ENCODE measurements around the gene C19orf85.
A peak's percentile ranks its signal among the peaks of the same experiment; 100 is the strongest.
"Not testable (repeated sequence)": the region's sequence is repeated elsewhere in the genome, so short reads cannot be mapped to it uniquely, and the experiment has no call there.

C19orf85 gene

GRCh38 chr19:55436847-55437246, 27.7 kb downstream of the C19orf85 start:
- no peak for DNase-seq

GRCh38 chr19:55435020-55435419, 29.5 kb downstream of the C19orf85 start:
- DNase-seq: no peak

GRCh38 chr19:55434356-55434919, 30.1 kb downstream of the C19orf85 start:
- no peak for DNase-seq

DNA sequence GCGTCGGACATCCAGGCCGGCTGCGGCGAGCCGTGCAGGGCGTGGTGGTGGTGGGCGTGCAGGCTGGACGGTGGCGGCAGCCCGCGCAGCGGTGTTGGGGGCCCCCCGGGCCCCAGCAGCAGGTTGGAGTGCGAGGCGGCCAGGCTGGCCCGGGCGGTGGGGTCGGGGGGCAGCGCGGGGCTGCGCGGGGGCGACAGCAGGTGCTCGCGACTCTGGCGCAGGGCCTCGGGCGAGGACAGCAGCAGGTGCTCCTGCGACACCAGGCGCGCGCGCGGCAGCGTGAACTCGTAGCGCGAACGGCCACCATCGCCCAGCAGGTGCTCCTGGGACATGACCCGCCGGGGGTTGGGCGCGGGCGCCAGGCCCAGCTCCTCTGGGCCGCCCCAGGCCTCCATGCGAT, 31.3 kb downstream of the C19orf85 start:
- no peak for DNase-seq

- no peak for DNase-seq
These were observed 32.2 kb downstream of the C19orf85 start for GRCh38 chr19:55432241-55432959.

- DNase-seq: peak; percentile 25
These were observed 33.4 kb downstream of the C19orf85 start for GRCh38 chr19:55431183-55431582.

DNA sequence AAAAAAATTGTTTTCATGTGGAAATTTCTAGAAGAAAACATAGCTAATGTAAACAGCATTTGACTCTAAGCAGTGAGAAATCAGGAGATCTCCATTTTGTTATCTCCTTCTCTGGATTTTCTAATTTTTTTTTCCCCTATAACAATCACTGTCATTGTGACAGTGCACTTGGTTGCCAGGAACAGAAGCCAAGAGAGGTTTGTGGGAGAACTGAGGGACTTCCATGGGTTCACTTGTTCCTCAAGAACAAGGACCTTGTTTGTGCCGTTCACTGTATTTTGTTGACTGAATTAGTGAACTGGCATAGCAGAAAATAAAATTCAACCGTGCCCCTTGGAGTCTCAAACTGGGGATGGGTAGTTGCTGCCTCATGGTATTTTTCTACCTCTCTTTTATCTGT, 38.5 kb downstream of the C19orf85 start:
- no peak for DNase-seq

DNA sequence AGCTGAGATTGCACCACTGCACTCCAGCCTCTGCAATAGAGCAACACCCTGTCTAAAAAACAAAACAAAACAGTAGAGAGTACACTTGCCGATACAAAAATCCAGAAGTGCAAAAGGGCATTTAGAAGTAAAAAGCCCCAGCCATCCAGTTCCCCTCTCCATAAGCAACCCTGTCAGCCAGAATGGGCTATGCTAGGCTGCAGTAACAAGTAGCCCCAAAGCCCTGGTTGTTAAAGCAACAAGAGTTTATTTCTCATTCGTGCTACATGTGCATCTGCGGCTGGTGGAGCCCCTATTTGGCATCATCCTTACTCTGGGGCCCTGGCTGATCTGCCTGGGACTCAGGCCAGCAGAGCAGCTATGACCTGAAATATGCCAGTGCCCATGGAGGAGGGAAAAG, 40.0 kb downstream of the C19orf85 start:
- no peak for DNase-seq

DNA sequence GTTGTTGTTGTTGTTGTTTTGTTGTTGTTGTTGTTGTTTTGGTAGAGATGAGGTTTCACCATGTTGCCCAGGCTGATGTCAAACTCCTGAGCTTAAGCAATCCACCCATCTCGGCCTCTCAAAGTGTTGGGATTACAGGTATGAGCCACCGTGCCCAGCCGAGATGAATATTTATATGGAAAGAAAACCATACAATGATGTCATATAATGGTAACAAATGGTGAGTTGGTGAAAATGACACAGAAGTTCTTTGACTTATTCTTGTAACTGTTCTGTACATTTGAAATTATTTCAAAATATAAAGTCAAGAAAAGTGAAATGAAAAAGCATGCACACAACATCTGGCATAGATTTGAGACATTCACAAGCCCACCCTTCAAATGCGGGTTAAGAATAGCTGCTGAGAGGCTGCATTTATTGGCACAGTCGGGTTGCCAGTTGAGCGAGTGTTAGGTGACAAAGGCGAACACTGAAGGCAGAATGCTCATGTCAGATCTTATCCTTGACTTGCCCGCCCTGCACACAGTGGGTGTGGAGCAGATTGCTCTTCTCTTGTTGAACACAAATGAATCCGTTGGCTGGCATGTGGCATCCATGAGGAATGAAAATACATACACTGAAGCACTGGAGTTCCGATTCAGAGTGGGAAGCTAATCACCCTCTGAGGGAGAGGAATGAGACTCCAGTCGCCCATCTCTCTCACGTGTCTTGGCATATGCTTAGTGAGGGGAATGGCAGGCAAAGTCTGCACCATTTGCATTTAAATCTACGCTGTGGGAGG, 41.1 kb downstream of the C19orf85 start:
- no peak for DNase-seq

GRCh38 chr19:55421281-55421680, 43.3 kb downstream of the C19orf85 start:
- not testable (repeated sequence) for DNase-seq

DNA sequence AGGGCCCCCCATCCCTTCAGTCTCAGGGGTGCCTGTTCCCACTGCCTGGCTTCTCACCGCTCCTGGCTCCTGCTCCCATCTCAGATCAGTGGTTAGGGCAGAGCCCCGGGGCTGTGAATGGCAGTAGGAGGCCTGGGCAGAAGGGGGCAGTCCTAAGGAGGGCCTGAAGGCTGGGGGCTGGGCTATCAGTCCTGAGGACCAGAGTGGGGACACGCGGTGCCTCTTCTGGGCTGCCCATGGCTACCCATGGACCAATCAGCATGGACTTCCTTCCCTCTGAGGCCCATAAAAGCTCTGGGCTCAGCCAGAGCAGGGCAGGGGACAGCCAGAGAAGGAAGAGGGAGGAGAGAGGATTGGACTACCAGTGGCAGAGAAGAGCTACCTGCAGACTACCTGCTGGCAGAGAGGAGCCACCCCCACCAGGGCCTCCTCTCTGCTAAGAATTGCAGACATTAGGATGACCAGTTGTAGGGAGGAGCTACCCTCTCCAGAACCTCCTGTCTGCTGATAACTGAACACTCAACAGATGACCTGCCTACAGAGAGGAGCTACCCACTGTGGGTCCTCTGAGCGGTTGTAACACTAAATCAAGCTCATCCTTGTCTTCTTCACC, 44.8 kb downstream of the C19orf85 start:
- DNase-seq: no peak

DNA sequence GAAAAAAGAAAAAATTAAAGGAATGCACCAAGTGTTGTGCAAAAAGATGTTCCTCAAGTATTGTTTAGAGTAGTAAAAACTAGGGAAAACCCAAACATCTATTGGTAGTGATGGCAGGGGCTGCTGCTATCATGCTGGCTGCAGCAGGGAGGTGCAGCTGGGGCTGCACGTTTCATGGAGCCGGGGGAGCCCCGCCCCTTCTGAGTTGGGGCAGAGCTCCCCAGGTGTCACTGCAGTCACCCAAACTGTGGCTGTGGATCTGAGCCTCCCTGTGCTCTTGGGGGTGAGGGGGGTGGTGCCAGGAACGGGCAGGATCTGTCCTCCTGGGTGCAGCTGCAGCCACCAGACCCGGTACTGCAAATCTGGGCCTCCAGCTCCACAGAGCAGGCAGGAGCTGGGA, 45.4 kb downstream of the C19orf85 start:
- no peak for DNase-seq

DNA sequence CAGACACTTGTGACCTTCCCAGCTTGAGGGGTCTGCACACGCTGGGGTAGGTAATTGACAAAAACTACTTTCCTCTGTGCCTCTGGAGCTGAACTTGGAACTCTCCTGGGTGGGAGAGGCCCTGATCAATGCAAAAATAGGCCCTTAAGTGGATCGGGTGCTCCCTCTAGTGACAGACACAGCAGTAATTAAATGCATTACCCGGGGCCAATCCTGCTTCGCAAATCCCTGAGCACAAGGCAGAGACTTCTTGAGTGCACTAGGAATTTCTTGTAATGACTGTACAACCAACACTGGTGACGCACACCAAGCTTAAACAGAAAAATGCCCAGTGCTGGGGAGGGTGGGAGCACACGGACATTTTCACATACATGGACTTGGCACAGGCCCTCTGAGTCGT, 46.4 kb downstream of the C19orf85 start:
- peak; percentile 70 for DNase-seq

All from inflammatory macrophage treated with lipopolysaccharide for 4 hours (primary cell).